Prostate gland (tissue), 2 donors: ENCODE data around the gene TGFB2. TPM values are rescaled to one million over a fixed set of nuclear protein-coding genes. Genes with fewer than 3 reads are reported as not detected.

Source experiments
- DNase-seq: peaks from one replicate; pipeline ENCODE4 v3.0.0-alpha.2; 2019; ENCODE audit warnings: low spot score
- H3K27ac ChIP-seq, 2 donors: fragments of 200-600 bp; sonication (generic); 2 replicates each; pipeline ENCODE4 v1.5.1; 2017 to 2019
- H3K27me3 ChIP-seq: fragments of 200-600 bp; sonication (generic); replicated peaks from 2 replicates; pipeline ENCODE4 v1.5.1; 2019; ENCODE audit not compliant: insufficient read depth
- H3K36me3 ChIP-seq, 2 donors: fragments of 200-600 bp; sonication (generic); 1 replicate in 1 of 2; 2 replicates in 1 of 2; pipeline versions ENCODE4 v1.5.1 to v1.8.1; 2017 to 2019
- H3K4me1 ChIP-seq: fragments of 200-600 bp; sonication (generic); replicated peaks from 2 replicates; pipeline ENCODE4 v1.5.1; 2019
- H3K4me3 ChIP-seq, 2 donors: fragments of 200-600 bp; sonication (generic); 2 replicates each; pipeline ENCODE4 v1.5.1; 2017 to 2019
- H3K9me3 ChIP-seq: fragments of 200-600 bp; sonication (generic); 2 replicates; pipeline ENCODE4 v1.5.1; 2017
- CTCF ChIP-seq, 4 experiments: fragments of 200-600 bp in 2 of 4; fragments of 450-650 bp in 2 of 4; sonication (generic) in 2 of 4; IDR thresholded peaks; 1 replicate in 3 of 4; 2 replicates in 1 of 4; pipeline ENCODE4 v1.5.1; 2016 to 2019; ENCODE audit warnings: antibody characterized with exemption in 4 of 4, mild to moderate bottlenecking in 2 of 4, moderate library complexity in 2 of 4
- POLR2A ChIP-seq: fragments of 450-650 bp; IDR thresholded peaks from one replicate; pipeline ENCODE4 v1.6.1; 2016; ENCODE audit warnings: antibody characterized with exemption, mild to moderate bottlenecking
- POLR2AphosphoS5 ChIP-seq: sonication (generic); formaldehyde crosslinking; IDR thresholded peaks from one replicate; pipeline ENCODE4 v1.6.1; 2017; ENCODE audit warnings: antibody characterized with exemption
- WGBS: methylation state at CpG from one replicate; pipeline ENCODE4 v1.1.5; 2018; 5-methylcytosine and 5-hydroxymethylcytosine counted together
- intact Hi-C: fragments of 100-400 bp; cut with DNase I; formaldehyde crosslinking; loops from one replicate; pipeline ENCODE4 v1.14.2; 2022
- total RNA-seq, 2 donors: library from RNA; depleted of rRNA; stranded (reverse); fragments of >200 nt; gene quantifications; one replicate each; pipeline ENCODE4 v1.1.0, GENCODE V29; 2016

Gene TGFB2
- total RNA-seq, 2 donors from 2014 or later: 7.8 to 9.6 TPM

GRCh38 chr1:218330043-218330623 is 15.0 kb upstream of the TGFB2 start:
- intact Hi-C loops: loop anchor here (5.0 kb wide), 1 partner anchor 1332 kb away; no protein-coding TSS in a partner anchor
- Histone ChIP-seq H3K27me3 (no peaks in the 10 kb centered on the region), H3K9me3 (no peaks in the 10 kb centered on the region), H3K27ac (no peak overlapping the region), H3K4me3 (no peak overlapping the region), H3K4me1 (no peaks in the 10 kb centered on the region), H3K36me3 (no peaks in the 10 kb centered on the region)
- WGBS: 20% methylated on average over 4 of the region's 4 CpGs
- TF ChIP-seq CTCF (IDR thresholded peaks at IDR 0.05): peak; percentile 31 to 84 (median 76)
- no peak for TF ChIP-seq POLR2A
- TF ChIP-seq POLR2AphosphoS5: no peak
- DNase-seq: no peak

GRCh38 chr1:218332416-218332815 is 12.7 kb upstream of the TGFB2 start:
- TF ChIP-seq POLR2AphosphoS5: no peak
- TF ChIP-seq POLR2A: no peak
- TF ChIP-seq CTCF (IDR thresholded peaks at IDR 0.05): no peak
- intact Hi-C loops: loop anchor here (5.0 kb wide), 1 partner anchor 1330 kb away; no protein-coding TSS in a partner anchor

GRCh38 chr1:218336328-218336727 is 8.8 kb upstream of the TGFB2 start:
- no peak for DNase-seq
- no peak overlapping the region for H3K4me3 ChIP-seq
- intact Hi-C loops: no loop called here
- no peaks in the 10 kb centered on the region for H3K4me1 ChIP-seq
- H3K36me3 ChIP-seq: no peaks in the 10 kb centered on the region
- TF ChIP-seq POLR2A: no peak
- TF ChIP-seq POLR2AphosphoS5: no peak
- no peak for TF ChIP-seq CTCF (IDR thresholded peaks at IDR 0.05)
- no peaks in the 10 kb centered on the region for H3K27me3 ChIP-seq
- 66% methylated on average over 2 of the region's 2 CpGs for WGBS
- H3K27ac ChIP-seq: no peak overlapping the region
- H3K9me3 ChIP-seq: no peaks in the 10 kb centered on the region

More at GRCh38 chr1:218332416-218332815, 12.7 kb upstream of the TGFB2 start:
- Histone ChIP-seq H3K4me3 (no peak overlapping the region), H3K27me3 (no peaks in the 10 kb centered on the region), H3K27ac (no peak overlapping the region), H3K9me3 (no peaks in the 10 kb centered on the region), H3K4me1 (no peaks in the 10 kb centered on the region), H3K36me3 (no peaks in the 10 kb centered on the region)
- no peak for DNase-seq

GRCh38 chr1:218339267-218339831 is 5.8 kb upstream of the TGFB2 start:
- TF ChIP-seq CTCF (IDR thresholded peaks at IDR 0.05) (peak; percentile 34 to 84 (median 68)), POLR2AphosphoS5 (no peak)
- Histone ChIP-seq H3K36me3 (no peaks in the 10 kb centered on the region), H3K4me1 (no peaks in the 10 kb centered on the region), H3K27me3 (no peaks in the 10 kb centered on the region), H3K4me3 (no peak overlapping the region), H3K27ac (no peak overlapping the region), H3K9me3 (no peaks in the 10 kb centered on the region)
- no peak for DNase-seq
- intact Hi-C loops: loop anchor here (2.0 kb wide), 2 partner anchors 727 to 1227 kb away; no protein-coding TSS in a partner anchor
- 0% methylated on average over 1 of the region's 1 CpG for WGBS

GRCh38 chr1:218341325-218341724 is 3.8 kb upstream of the TGFB2 start:
- TF ChIP-seq CTCF (IDR thresholded peaks at IDR 0.05) (no peak), POLR2A (no peak), POLR2AphosphoS5 (no peak)
- intact Hi-C loops: loop anchor here (10.0 kb wide), 3 partner anchors 343 to 1043 kb away; no protein-coding TSS in a partner anchor
- H3K27me3 ChIP-seq: no peaks in the 10 kb centered on the region

More at GRCh38 chr1:218341325-218341724, 3.8 kb upstream of the TGFB2 start:
- no peak for DNase-seq
- Histone ChIP-seq H3K36me3 (no peaks in the 10 kb centered on the region), H3K9me3 (no peaks in the 10 kb centered on the region), H3K27ac (no peak overlapping the region), H3K4me1 (no peaks in the 10 kb centered on the region), H3K4me3 (no peak overlapping the region)
- WGBS: 89% methylated on average over 1 of the region's 1 CpG
